NCI-H748 (cell line): ENCODE data around the gene SKOR1.

Source experiments
- DNase-seq: peaks from one replicate; lab custom pipeline; 2025; ENCODE audit not compliant: unreplicated experiment; lab: John Stamatoyannopoulos, UW

Gene SKOR1

DNA sequence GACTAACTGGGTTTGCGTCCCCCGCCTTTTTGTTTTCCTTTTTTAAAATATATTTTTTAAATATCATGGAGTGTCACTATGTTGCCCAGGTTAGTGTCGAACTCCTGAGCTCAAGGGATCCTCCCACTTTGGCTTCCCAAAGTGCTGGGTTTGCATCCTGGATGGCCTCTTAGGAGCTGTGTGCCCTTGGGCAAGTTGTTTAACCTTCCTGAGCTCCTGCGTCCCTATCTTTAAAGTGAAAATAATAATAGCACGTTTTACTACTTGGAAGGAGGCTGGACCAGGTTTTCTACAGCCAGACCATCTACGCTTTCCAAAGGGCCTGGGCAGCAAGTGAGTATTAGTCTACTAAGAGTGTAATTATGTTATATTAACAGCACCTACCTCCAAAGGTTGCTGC lies 58.7 kb downstream of the SKOR1 start:
- DNase-seq = no peak
